Cardiac septum (tissue), 1 donor: ENCODE results near the gene TREX2. TPM values are rescaled to one million over a fixed set of nuclear protein-coding genes. Genes with fewer than 3 reads are reported as not detected.

Experiments used
- DNase-seq: peaks from one replicate; pipeline ENCODE4 v3.0.0-alpha.2; 2020; ENCODE audit warnings: low spot score
- intact Hi-C: fragments of 100-400 bp; cut with DNase I; formaldehyde crosslinking; loops from one replicate; pipeline ENCODE4 v1.14.0; 2022
- total RNA-seq: library from RNA; stranded (reverse); fragmentation: NEBNext Ultra II Directional; extraction: Animal tissue kit (Norgen Biotek cat#: 25700); gene quantifications from one replicate; pipeline ENCODE4 v1.2.1, GENCODE V29; 2021
- donor health status: DM: no; HTN: no; CAD: no.

The TREX2 gene
- total RNA-seq, 1 donor from 2014 or later = 0.19 TPM

- intact Hi-C loops = no loop called here
- peak; percentile 70 for DNase-seq
Observed at GRCh38 chrX:153397256-153397960, 48.4 kb downstream of the TREX2 start.

GRCh38 chrX:153396320-153397195 lies 49.3 kb downstream of the TREX2 start:
- DNase-seq = peak; percentile 51
- intact Hi-C loops = no loop called here

GRCh38 chrX:153395613-153396319 lies 50.1 kb downstream of the TREX2 start:
- intact Hi-C loops = no loop called here
- DNase-seq = no peak

GRCh38 chrX:153394612-153395011 lies 51.2 kb downstream of the TREX2 start:
- DNase-seq = no peak
- intact Hi-C loops = no loop called here

Other genes with a start within 250 kb of the TREX2 start
- gene PNMA6F, start 124.3 kb downstream of the TREX2 start, total RNA-seq = not detected
- 6.1 TPM for gene ZNF275, start 111.9 kb downstream of the TREX2 start, total RNA-seq
- not detected for gene PNMA6E, start 44.7 kb downstream of the TREX2 start, total RNA-seq
- 0.40 TPM for gene ZFP92, start 34.6 kb downstream of the TREX2 start, total RNA-seq
- gene HAUS7, start 24.5 kb upstream of the TREX2 start, total RNA-seq = 13.4 TPM
- 175 TPM for gene BGN, start 48.9 kb upstream of the TREX2 start, total RNA-seq
- gene ATP2B3, start 71.6 kb upstream of the TREX2 start, total RNA-seq = 0.16 TPM
- 23.3 TPM for gene CCNQ, start 153.1 kb upstream of the TREX2 start, total RNA-seq
- gene DUSP9, start 201.1 kb upstream of the TREX2 start, total RNA-seq = not detected
- gene PNCK, start 227.8 kb upstream of the TREX2 start, total RNA-seq = 7.6 TPM
- 144 TPM for gene SLC6A8, start 241.9 kb upstream of the TREX2 start, total RNA-seq